ENCODE data around the gene RNU2-63P.

GRCh38 chr2:88058191-88058590, 41.8 kb upstream of the RNU2-63P start:
- TF ChIP-seq FOXK2 (IDR thresholded peaks at IDR 0.05): no peak
- no peak for TF ChIP-seq FOXA1 (IDR thresholded peaks at IDR 0.05)
- TF ChIP-seq HDGF (IDR thresholded peaks at IDR 0.05; ENCODE audit: borderline replicate concordance): no peak
- TF ChIP-seq BHLHE40 (IDR thresholded peaks at IDR 0.05; ENCODE audit: borderline replicate concordance): no peak
- no peak for TF ChIP-seq ZNF384 (IDR thresholded peaks at IDR 0.05)

Measured in HEK293T (cell line).